Activated T-helper 9 cell treated with anti-CD3 and anti-CD28 coated beads, Interleukin-2, amount 50 U/mL, for 16 hours (primary cell): ENCODE results near the gene JUN.

Experiments used
- DNase-seq: peaks from one replicate; pipeline ENCODE4 v3.0.0-alpha.2; 2020; ENCODE audit warnings: low read depth

The JUN gene

DNA sequence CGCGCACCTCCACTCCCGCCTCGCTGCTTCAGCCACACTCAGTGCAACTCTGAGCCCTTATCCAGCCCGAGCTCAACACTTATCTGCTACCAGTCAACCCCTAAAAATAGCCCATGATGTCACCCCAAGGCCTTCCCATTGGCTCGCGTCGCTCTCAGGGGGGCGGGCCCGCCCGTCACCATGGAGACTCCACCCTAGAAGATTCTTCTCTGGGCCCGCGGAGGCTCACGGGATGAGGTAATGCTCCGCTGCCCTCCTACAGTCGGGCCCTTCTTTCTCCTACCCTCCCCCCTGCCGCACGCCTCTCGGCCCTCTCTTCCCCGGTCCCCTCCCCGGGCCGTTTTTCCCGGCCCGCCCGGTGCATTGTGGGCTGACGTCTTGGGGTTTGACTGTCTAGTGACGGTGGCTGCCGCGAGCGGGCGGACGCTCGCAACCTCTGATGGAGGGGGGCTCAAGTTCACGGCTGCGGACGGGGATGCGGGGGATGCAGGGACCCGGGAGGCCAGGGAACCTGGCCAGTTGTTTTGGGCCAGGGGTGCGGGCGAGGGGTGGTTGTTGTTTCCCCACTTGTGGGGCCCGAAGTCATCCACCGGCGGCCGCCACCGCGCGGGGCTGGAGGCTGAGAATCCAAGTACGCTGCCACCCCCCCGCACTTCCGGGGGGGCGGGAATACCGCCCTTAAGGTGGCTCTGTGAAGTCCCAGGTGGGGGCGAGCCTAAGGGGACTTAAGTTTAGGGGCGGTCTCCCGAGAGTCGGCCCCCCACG, at the start of gene JUN:
Gene JUN, minus strand, starts transcription at position 55 of the 765 bp plus-strand sequence. CDS start 977 bp downstream, outside the sequence.
- peak; percentile 98 for DNase-seq

DNA sequence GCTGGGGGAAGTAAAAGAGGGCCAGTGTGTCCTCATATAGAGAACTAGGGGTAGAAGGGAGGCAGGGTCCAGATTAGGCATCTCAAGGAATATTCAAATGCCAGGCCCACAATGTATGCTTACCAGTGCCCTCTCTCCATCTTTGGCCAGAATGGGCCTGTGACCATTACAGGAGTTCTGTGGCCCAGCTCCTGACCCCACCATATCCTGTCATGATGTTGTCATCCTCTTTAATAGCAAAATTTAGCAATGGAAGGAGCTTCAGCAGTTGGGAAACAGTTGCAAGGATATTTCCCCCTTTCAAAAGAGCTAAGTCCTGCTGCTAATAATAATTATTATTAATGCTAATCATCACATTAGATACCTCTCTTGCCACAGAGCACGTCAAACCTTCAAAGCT, 49.3 kb upstream of the JUN start:
- no peak for DNase-seq

DNA sequence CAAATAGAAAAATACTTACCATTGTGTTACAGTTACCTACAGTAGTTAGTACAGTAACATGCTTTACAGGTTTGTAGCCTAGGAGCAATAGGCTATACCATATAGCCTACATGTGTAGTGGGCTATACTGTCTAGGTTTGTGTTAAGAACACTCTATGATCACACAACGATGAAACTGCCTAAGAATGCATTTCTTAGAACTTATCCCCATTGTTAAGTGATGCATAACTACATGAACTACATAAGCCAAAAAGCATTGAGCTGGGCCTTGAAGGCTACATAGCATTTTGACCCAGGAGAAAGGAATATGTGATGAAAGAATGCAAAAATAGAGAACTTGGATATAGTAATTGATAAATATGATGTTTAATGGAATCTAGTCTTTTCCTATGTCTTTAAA, 46.4 kb upstream of the JUN start:
- no peak for DNase-seq

DNA sequence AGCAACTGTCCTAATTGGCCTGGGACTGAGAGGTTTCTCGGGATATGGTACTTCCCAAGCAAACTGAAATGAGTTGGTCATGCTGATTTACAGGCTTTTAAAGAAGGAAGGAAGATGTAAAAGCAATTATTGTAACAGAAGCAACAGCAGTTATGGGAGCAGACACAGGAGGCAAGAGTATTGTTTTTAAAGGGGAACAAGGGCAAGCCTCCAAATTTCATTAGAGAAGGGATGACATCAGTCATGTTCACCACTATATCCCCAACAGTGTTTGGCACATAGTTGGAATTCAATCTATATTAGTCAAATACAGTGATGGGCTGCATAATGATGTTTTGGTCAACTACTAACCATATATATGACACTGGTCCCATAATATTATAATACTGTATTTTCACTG, 46.0 kb upstream of the JUN start:
- no peak for DNase-seq

DNA sequence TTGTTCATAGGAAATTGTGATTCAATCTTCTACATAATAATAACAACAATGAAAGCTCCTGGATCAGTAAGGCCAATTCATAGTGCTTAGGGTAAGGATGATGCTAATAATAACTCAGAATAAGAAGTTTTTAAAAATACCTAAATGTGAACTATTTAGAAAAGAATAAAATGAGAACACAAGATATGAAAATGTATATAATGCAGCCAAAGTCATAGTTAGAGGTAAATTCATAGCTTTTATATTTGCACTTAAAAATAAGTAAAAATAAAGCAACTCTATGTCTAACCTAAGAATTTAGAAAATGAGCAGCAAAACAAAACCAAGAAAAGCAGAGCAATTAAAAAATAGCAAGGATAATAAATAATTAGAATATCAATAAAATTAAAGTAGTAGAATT, 43.5 kb upstream of the JUN start:
- DNase-seq: no peak

DNA sequence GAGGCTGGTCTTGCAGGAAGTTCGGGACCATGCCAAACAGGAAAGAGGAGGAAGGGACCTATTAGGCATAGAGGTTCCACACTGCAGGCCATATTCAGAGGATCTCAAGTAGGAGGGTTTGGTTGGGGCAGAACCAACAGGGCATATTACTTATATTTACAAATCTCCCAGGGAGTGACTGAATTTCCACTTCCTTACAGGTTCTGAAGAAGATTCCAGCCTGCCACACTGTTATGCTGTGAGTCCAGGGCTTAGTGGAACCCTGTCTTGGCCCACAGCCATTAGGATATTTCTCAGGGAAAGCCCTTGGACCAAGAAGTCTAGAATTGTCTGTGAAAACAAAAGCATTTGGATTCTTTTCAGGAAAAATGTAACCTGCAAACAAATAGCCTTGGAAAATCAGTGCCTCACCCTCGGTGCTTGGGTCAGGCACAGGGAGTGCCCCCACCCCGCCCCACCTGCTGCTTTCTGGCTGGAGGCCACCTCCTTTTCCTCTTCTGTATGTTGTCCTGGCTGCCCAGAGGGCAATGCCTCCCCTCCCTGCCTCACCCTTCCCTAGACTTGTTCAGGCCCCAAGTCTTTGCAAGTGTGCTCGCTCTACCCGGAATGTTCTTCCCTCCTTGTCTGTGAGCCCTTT, 41.0 kb upstream of the JUN start:
- DNase-seq: no peak

DNA sequence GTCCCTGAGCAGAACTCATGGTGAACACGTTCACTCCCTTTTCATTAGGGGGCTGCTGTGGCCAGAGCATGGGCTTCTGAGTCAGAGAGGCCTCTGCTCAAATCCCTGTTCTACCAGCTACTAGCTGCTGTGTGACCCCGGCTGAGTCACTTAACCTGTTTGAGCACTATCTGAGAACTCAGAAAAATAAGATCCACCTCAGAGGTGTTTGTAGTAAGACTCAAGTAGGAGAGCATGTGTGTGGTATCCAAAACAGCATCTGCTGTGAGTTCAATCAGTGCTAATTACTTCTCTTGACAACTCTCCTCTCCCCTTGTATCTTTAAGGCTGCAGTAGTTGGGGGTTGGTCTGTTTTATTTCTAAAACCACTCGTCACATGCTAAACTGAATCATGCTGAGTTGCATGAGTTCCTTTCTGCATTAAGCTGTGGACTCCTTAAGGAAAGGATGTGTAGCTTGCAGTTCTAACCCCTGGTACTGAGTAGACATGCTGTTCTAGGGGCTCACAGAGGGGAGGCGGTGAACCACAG, 39.7 kb upstream of the JUN start:
- no peak for DNase-seq

DNA sequence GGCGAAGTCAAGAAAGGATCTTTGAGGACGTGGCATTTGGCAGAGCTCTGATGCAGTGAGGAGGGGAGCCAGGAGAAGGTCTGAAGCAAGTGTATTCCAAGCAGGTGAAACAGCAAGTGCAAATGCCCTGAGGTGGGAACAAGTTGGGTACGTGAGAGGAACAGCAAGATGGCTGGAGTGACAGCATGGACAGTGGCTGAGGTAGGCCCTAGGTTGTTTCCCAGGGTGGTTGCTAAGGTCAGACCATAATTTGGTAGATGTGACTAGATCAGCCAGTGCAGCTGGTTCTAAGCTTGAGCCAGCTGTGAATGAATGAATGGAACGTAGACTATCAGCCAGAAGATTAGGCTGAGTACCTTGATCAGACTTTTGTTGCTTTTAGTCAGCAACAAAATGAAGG, 37.5 kb upstream of the JUN start:
- no peak for DNase-seq

DNA sequence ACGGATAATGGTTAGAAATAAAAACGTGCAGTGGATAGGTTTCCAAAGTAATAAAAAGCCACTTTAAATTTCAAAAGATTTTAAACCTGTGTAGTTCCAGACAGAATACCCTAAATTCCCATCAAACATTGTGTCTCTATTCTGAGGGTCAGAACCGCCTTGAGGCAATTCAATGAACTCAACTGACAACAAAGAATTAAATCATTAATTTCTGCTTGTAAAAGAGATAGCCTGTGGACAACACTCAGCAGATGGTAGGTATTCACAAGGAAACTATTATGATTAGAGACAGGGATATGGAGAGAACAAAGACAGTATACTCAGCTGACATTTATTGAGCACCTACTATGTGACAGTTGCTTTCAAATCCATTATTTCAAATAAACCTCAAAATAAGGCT, 35.1 kb upstream of the JUN start:
- no peak for DNase-seq

DNA sequence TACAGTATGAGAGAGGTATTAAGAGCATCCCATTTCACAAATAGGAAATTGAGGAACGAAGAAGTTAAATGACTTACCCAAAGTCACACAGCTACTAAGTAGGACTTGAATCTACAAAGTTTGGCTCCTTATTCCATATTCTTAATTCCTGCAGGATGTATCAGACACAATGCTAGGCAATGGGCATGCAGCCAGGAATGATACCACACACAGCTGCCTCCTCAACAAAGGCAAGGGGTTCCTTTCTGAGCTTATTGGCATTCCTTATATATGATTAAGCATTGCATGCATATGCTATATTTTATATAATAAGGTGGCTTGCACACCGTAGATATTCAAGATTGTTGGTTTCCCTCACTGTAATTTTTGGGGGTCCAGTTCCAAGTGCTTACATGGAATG, 34.2 kb upstream of the JUN start:
- no peak for DNase-seq

DNA sequence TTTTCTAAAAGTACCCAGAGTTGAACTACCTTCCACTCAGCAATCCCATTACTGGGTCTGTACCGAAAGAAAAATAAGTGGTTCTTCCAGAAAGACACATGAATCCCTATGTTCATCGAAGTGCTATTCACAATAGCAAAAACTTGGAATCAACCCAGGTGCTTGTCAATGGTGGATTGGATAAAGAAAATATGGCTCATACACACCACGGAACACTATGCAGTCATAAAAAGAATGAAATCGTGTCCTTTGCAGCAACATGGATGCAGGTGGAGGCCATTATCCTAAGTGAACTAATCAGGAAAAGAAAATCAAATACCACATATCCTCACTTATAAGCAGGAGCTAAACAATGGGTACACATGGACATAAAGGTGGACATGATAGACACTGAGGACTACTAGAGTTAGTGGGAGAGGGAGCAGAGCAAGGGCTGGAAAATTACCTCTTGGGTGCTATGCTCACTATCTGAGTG, 32.9 kb upstream of the JUN start:
- no peak for DNase-seq

DNA sequence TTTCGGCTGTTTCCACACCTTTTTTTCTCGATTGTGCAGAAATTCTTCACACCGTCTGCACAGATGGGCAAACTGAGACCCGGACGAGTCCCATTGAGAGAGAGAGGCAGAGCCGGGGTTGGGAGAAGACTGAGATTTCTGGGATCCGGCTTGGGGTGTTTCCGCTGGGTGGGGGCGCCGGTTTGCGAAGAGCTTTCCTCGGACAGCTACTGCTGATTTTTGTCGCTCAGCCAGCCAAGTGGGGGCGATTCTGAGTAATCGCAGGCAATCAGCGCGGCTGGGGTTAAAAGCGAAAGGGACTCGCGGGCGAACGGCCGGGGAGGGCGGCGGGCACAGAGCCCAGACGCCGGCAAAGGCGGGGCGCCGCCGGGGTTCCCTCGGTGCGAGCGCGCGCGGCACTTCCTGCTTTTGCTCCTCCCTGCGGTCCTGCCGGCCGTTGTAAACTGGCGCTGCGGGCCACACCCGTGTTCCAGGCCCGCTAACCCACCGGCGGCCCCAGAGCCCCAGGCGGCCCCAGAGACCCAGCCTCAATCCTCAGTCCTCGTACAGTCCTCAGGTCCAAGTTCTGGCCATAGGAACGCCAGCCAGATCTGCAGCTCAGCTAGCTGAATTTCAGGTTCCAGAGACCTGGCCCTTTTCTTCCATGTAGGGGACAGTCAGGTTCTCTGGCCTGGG, 32.4 kb upstream of the JUN start:
- peak; percentile 76 for DNase-seq

DNA sequence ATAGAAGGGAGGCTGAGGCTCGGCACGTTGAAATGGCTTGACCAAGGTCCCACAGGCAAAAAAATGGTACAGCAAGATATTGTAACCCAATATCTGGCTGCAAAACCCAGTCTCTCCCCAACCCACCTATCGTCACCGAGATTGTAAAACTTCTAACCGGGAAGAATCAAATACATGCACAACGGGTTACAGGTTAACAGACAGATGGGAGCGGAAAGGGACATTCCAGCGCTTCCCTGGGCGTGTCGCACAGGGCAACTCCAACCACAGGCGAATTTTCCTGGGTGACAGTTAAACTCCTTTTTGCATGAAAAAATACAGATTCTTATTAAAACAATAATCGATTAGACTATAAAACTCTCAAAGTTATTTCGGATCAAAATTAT, 31.8 kb upstream of the JUN start:
- DNase-seq: no peak

DNA sequence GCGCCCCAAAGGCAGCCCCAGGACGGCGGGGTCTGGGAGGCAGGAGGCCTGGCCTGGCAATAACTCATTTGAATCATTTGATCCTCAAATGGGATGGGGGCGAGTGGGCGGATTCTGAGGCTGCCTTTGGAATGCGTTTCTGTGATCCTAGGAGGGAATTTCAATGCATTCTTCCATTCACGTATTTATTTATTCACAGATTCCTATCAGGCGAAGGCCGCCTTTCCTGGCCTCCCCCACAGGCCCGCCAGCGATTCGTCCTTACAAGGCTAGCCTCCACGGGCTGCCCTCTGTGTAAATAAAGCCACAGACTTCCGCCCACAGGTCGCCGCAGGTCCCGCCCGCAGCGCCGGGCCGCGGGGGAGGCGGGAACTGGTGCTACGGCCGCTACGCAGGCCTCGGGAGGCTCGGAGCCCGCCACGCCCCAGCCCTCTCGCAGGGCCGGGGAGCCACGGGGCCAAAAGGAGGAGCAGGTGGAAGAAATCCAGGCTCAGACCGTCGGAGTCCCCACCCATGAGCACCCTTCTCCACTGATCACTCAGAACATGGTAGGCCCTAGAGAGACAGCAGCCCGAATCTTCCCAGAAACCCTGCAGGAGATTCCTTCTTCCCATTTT, 31.3 kb upstream of the JUN start:
- peak; percentile 45 for DNase-seq

DNA sequence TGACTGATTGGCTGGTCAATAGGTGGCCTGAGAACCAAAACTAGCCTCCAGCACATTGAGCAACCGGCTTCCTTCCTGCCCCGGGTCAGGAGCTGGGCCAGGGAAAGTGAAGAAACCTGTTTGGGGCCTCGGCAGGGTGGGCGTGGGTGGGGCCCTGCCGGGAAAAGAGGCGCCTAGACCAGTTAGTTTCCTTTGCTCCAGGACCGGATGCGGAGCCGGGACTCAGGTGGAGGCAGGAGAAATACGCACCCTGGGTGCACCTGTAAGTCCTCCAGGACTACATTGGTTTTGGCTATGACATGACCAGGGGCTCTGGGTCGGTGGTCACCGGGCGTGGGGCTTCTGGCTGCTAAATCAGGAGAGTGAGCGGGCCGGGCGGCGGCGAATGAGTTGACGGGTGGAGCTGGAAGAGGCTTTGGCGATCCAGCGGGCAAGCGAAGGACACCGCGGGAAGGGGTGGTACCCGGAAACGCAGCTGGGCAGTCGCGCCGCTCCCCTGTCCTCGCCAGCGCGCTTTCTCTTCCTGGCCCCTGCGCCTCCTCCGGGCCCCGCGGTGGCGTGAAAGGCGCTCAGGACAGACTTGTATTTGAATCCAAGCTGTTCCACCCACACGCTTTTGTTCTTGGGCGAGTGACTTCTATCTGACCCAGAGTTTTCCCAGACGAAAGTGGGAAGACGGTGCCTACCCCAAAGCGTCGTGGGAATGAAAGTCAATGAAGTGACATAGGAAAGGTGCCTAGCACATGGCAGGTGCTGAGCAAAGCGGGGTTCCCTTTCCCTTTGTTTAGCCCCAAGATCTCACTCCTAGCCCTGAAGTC, 30.6 kb upstream of the JUN start:
- DNase-seq: no peak

DNA sequence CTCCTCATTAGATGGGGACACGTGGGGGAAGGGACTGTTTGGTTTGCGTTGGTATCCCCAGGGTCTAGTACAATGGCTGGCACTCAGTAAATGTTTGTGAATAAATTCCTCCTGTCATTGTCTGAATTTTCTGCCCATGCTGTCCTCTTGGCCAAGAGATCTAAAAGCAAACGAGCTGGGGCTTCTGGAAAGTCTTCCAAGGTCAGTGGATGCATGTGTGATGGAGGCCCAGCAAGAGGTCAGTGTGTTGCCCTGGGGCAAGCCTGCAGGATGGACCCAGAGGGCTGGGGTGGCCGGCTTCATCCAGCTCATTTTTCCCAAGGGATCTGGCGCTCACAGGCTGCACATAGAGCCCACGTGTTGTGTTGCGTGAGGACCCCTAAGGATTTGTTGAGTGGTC, 30.0 kb upstream of the JUN start:
- DNase-seq: no peak

DNA sequence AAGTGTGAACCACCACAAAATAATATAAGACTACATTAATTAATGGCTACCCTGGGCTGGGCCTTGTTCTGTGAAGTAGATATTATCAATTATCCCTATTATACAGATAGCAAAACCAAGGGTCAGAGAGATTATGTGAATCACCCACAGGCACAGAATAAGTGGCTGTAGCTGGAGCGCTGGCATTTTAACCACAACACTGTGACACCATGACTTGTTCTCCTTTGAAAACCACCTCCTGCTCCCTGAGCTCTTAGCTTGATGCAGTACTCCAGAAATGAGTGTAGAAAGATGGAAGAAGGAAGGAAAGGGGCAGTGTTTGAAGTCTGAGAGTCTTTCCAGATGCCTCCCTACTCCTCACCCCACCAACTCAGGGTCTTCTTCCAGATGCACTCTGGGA, 29.5 kb upstream of the JUN start:
- DNase-seq: no peak

DNA sequence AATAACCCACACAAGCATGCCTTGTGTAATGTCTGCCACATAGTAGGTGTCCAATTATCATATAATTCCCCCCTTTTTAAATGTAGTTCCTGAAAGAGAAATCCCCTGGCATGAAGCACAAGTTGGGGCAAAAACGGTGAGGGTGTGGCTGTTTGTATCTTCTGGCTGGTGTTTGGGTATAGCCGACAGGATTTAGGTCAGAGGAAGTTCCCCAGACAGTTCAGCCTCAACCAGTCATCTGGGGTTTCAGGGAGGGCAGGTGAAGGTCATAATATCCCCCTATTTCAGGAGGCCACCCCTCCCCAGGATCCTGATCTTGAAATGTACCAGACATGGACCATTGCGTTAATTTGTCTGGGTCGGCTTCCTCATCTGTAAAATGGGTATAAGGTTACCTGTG, 29.1 kb upstream of the JUN start:
- peak; percentile 25 for DNase-seq

DNA sequence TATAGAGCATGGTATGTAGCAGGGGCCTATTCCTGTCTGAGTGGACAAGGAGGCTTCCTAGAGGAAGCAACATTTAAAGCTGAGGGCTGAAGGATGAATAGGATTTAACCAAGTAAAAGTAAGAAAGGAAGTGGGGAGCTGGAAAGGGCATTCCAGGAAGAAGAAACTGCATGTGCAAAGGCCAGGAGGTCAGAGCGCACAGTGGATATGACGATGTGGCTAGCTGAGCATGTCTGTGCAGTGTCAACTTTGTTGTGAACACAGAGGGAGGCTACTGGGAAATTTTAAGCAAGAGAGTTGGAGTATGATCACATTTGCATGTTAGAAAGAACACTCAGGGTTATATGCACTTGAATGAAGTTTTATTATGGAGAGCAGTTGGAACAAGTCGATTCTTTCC, 28.6 kb upstream of the JUN start:
- no peak for DNase-seq

DNA sequence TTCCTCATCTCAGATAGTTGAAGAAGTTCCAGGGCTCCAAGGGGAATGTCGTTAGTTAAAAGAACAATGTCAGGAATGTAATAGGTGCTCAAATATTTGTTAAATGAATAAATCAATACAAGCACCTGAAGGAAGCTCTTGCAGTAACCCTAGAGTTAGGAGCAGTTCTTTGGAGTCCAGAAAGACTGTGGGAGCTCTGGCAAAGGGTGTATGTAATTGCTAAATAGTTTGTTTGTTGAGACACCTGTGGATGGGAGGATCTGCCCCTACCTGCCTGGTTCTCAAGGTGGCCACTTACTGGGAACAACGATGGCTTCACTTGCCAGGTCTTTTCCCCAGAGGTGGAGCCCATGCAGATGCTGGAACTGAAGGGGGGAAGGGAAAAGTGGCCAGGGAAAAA, 27.5 kb upstream of the JUN start:
- no peak for DNase-seq

DNA sequence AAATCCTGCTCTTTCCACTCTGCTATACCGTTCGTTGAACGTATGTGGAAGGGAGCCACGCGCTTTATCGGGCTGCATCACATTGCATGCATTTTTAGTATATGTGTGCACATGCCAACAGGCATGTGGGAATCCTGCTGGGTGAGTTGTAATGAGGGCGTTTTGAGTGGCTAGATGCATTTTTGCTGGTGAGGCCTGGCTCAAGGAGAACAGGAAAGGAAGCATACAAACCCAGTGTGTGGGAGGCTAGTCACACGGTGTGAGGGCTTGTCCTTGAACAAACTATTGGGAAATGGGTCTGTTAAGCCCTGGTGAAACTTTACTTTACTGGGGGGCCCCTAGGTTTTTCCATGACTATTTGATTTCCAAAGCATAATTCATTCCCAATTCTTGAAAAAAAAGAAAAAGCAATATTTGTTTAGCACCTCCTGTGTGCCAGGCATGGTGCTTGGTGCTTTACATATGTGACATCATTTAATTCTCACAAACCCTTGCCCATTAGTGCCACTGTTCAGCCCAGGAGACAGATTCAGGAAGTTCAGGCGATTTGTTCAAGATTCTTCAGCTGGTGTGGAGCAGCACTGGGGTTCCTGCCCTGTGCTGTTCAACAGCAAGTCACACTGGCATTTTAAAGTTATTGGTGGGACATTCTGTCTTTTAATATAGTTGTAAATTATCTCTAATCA, 25.6 kb upstream of the JUN start:
- DNase-seq: no peak
